Islet of Langerhans (tissue), 1 donor: ENCODE data around the gene LAMA2.
A peak's percentile ranks its signal among the peaks of the same experiment; 100 is the strongest.

Experiments
- FAIRE-seq: peaks from one replicate; lab custom pipeline; 2011; peaks lifted over from hg19 to GRCh38; lab: Jason Lieb, UNC

Gene LAMA2

GRCh38 chr6:129212081-129212480 lies 329.1 kb downstream of the LAMA2 start:
- no peak for FAIRE-seq

GRCh38 chr6:129215246-129215645 lies 332.3 kb downstream of the LAMA2 start:
- FAIRE-seq = no peak

GRCh38 chr6:129215916-129216520 lies 333.1 kb downstream of the LAMA2 start:
- no peak for FAIRE-seq

- FAIRE-seq = no peak
These were observed 334.8 kb downstream of the LAMA2 start for GRCh38 chr6:129217701-129218100.

- FAIRE-seq = no peak
These were observed 350.7 kb downstream of the LAMA2 start for GRCh38 chr6:129233458-129234134.

GRCh38 chr6:129235167-129236000 lies 352.4 kb downstream of the LAMA2 start:
- no peak for FAIRE-seq

- FAIRE-seq = peak; percentile 73
These were observed 353.1 kb downstream of the LAMA2 start for GRCh38 chr6:129236001-129236517.

- FAIRE-seq = no peak
These were observed 356.1 kb downstream of the LAMA2 start for GRCh38 chr6:129238991-129239390.

- no peak for FAIRE-seq
These were observed 357.0 kb downstream of the LAMA2 start for GRCh38 chr6:129239825-129240491.

GRCh38 chr6:129240492-129240853 lies 357.5 kb downstream of the LAMA2 start:
- FAIRE-seq = no peak

- FAIRE-seq = peak; percentile 36
These were observed 359.6 kb downstream of the LAMA2 start for GRCh38 chr6:129242546-129242945.

GRCh38 chr6:129243377-129243776 lies 360.4 kb downstream of the LAMA2 start:
- FAIRE-seq = no peak

- no peak for FAIRE-seq
These were observed 366.0 kb downstream of the LAMA2 start for GRCh38 chr6:129248946-129249345.

- FAIRE-seq = peak; percentile 33
These were observed 368.9 kb downstream of the LAMA2 start for GRCh38 chr6:129251669-129252376.

- peak; percentile 38 for FAIRE-seq
These were observed 369.6 kb downstream of the LAMA2 start for GRCh38 chr6:129252377-129253071.

- FAIRE-seq = no peak
These were observed 370.3 kb downstream of the LAMA2 start for GRCh38 chr6:129253242-129253641.

- FAIRE-seq = no peak
These were observed 370.8 kb downstream of the LAMA2 start for GRCh38 chr6:129253727-129254126.

GRCh38 chr6:129257196-129257595 lies 374.3 kb downstream of the LAMA2 start:
- FAIRE-seq = no peak

GRCh38 chr6:129262661-129263060 lies 379.7 kb downstream of the LAMA2 start:
- FAIRE-seq = no peak

- no peak for FAIRE-seq
These were observed 380.2 kb downstream of the LAMA2 start for GRCh38 chr6:129263176-129263575.

- no peak for FAIRE-seq
These were observed 381.6 kb downstream of the LAMA2 start for GRCh38 chr6:129264480-129265045.
